Colonic mucosa (tissue), 4 donors: Measurements from ENCODE around the gene ANKRD9. TPM values are rescaled to one million over a fixed set of nuclear protein-coding genes. Genes with fewer than 3 reads are reported as not detected.

Experiments
- DNase-seq: peaks from one replicate; pipeline ENCODE4 v3.0.0-alpha.2; 2020
- H3K27ac ChIP-seq: fragments of 200-600 bp; one replicate; pipeline ENCODE4 v1.8.0; 2021
- H3K27me3 ChIP-seq: fragments of 200-600 bp; one replicate; pipeline ENCODE4 v1.8.0; 2021
- H3K36me3 ChIP-seq: fragments of 200-600 bp; one replicate; pipeline ENCODE4 v1.8.0; 2021
- H3K4me1 ChIP-seq: fragments of 200-600 bp; one replicate; pipeline ENCODE4 v1.8.0; 2021; ENCODE audit warnings: mild to moderate bottlenecking
- H3K4me3 ChIP-seq: fragments of 200-600 bp; one replicate; pipeline ENCODE4 v1.8.0; 2021
- H3K9ac ChIP-seq, 2 donors: one replicate each; pipeline ENCODE4 v1.7.0; 2013; ENCODE audit warnings: control low read depth in 2 of 2, low read depth in 2 of 2, low read length in 2 of 2
- H3K9me3 ChIP-seq: fragments of 200-600 bp; one replicate; pipeline ENCODE4 v1.8.0; 2021
- intact Hi-C: fragments of 100-400 bp; cut with DNase I; formaldehyde crosslinking; loops from one replicate; pipeline ENCODE4 v1.14.1; 2022
- total RNA-seq, 2 donors: library from RNA; stranded (reverse); fragmentation: NEBNext Ultra II Directional in 1 of 2; extraction: Animal tissue kit (Norgen Biotek cat#: 25700) in 1 of 2; gene quantifications; one replicate each; pipeline ENCODE4 v1.2.1, GENCODE V29; 2021
- TF ChIP-seq, protein P1 (sequence below): fragments of 200-600 bp; IDR thresholded peaks from one replicate; pipeline ENCODE4 v1.8.0; 2022; ENCODE audit warnings: antibody characterized with exemption, mild to moderate bottlenecking
- donor health status: healthy.
- donor health status: DM: no; HTN: no; CAD: no.
- donor health status: DM: no; HTN: no; CAD: no.

Gene ANKRD9
- total RNA-seq, 2 donors from 2014 or later = 107 to 115 TPM

DNA sequence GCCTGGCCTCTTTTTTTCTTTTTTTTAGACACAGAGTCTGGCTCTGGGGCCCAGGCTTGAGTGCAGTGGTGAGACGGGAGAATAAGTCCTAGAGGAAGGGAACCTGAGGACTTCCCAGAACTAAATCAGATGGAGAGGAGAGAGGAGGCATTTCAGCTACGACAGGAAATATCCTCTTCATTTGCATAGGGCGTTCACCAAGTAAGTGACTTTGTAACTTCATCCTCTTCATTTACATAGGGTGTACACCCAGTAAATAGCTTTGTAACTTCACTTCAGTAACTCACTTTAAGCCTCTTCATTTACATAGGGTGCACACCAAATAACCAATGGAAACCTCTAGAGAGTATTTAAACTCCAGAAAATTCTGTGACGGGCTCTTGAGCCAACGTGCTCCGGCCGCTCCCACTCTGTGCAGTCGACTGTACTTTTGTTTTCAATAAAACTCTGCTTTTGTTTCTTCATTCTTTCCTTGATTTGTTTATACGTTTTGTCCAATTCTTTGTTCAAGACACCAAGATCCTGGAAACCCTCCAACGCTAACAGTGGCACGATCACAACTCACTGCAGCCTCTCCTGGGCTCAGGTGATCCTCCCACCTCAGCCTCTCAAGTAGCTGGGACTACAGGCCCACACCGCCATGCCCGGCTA, 21.4 kb upstream of the ANKRD9 start:
- H3K4me3 ChIP-seq = no peak overlapping the region
- H3K4me1 ChIP-seq = peaks cover 12% of the 10 kb centered on the region
- DNase-seq = no peak
- peak overlapping the region; percentile 81 for H3K27ac ChIP-seq
- intact Hi-C loops = no loop called here
- H3K36me3 ChIP-seq = no peaks in the 10 kb centered on the region
- TF ChIP-seq, protein P1, sequence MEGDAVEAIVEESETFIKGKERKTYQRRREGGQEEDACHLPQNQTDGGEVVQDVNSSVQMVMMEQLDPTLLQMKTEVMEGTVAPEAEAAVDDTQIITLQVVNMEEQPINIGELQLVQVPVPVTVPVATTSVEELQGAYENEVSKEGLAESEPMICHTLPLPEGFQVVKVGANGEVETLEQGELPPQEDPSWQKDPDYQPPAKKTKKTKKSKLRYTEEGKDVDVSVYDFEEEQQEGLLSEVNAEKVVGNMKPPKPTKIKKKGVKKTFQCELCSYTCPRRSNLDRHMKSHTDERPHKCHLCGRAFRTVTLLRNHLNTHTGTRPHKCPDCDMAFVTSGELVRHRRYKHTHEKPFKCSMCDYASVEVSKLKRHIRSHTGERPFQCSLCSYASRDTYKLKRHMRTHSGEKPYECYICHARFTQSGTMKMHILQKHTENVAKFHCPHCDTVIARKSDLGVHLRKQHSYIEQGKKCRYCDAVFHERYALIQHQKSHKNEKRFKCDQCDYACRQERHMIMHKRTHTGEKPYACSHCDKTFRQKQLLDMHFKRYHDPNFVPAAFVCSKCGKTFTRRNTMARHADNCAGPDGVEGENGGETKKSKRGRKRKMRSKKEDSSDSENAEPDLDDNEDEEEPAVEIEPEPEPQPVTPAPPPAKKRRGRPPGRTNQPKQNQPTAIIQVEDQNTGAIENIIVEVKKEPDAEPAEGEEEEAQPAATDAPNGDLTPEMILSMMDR = no peak
- no peaks in the 10 kb centered on the region for H3K27me3 ChIP-seq
- H3K9me3 ChIP-seq = no peaks in the 10 kb centered on the region
- peak overlapping the region in 1 of 2 donors; percentile 46 for H3K9ac ChIP-seq

DNA sequence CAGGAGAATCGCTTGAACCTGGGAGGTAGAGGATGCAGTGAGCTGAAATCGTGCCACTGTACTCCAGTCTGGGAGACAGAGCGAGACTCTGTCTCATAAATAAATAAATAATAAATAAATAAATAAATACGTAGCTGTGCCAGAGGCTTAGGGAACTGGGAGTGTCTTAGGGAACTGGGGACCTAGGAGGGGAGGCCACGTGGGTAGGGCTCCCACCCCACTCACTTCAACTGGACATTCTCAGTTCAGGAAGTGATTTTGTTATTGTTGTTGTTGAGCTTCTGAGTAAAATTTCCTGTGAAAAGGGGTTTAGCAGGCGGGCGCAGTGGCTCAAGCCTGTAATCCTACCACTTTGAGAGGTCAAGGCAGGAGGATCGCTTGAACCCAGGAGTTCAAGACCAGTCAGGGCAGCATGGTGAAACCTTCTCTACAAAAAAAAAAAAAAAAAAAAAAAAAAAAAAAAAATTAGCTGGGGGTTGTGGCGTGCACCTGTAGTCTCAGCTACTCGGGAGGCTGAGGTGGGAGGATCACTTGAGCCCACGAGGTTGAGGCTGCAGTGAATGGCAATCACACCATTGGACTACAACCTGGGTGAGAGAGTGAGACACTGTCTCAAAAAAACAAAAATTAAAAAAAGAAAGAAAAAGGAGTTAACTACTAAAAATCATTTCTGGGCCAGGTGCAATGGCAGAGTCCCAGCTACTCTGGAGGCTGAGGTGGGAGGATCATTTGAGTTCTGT, 19.0 kb upstream of the ANKRD9 start:
- peak overlapping the region; percentile 68 for H3K27ac ChIP-seq
- intact Hi-C loops = loop anchor here (10.0 kb wide), 1 partner anchor 156 kb away; no protein-coding TSS in a partner anchor
- no peak for DNase-seq

DNA sequence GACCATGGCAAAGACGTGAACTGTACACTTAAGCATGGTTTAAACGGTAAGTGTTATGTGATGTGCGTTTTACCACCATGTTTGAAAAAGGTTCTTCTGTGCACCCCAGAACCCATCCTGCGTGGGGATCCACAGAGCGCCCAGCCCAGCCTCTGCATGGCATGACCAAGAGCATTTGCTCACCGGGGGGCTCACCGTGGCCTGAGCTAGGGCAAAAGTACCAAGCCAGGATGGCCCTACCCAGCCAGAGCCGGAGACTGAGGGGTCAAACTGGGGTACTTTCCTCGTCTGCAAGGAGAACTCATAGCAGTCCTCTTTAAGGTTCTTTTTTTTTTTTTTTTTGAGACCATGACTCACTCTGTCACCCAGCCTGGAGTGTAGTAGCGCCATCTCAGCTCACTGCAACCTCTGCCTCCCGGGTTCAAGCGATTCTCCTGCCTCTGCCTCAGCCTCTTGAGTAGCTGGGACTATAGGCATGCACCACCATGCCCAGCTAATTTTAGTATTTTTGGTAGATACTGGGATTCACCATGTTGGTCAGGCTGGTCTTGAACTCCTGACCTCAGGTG, 16.4 kb upstream of the ANKRD9 start:
- Histone ChIP-seq H3K4me1 (peaks cover 21% of the 10 kb centered on the region), H3K9ac (peak overlapping the region in 1 of 2 donors; percentile 95), H3K36me3 (no peaks in the 10 kb centered on the region), H3K27me3 (no peaks in the 10 kb centered on the region), H3K4me3 (no peak overlapping the region), H3K27ac (peak overlapping the region; percentile 85), H3K9me3 (no peaks in the 10 kb centered on the region)
- no peak for DNase-seq
- intact Hi-C loops = loop anchor here (10.0 kb wide), 1 partner anchor 159 kb away; no protein-coding TSS in a partner anchor
- TF ChIP-seq, protein P1 = no peak

More for the DNA sequence above, 19.0 kb upstream of the ANKRD9 start:
- H3K9me3 ChIP-seq = no peaks in the 10 kb centered on the region
- TF ChIP-seq, protein P1 = no peak
- no peak overlapping the region for H3K9ac ChIP-seq
- H3K27me3 ChIP-seq = no peaks in the 10 kb centered on the region
- H3K4me1 ChIP-seq = peaks cover 19% of the 10 kb centered on the region
- no peak overlapping the region for H3K4me3 ChIP-seq
- no peaks in the 10 kb centered on the region for H3K36me3 ChIP-seq

DNA sequence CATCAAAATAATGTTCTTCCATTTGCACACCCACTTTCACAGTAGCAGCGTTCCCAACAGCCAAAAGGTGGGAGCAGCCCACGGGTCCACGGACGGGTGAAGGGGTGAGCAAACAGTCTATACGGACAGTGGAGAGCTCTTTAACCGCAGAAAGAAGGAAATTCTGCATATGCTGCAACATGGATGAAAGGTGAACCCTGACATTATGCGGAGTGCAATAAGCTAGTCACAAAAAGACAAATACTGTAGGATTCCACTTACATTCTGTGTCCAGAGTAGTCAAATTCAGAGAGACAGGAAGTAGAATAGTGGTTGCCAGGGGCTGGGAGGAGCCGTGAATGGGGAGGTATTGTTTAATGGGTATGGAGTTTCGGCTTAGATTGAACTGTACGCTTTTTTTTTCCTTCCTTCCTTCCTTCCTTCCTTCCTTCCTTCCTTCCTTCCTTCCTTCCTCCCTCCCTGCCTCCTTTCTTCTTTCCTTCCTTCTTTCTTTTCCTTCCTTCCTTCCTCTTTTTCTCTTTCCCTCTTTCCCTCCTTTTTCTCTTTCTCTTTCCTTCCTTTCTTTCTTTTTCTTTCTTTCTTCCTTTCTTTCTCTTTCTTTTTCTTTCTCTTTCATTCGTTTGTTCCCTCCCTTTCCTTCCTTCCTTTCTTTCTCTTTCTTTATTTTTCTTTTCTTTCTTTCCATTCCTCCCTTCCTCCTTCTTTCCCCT, 15.8 kb upstream of the ANKRD9 start:
- Histone ChIP-seq H3K27ac (peak overlapping the region; percentile 85), H3K4me1 (peaks cover 15% of the 10 kb centered on the region), H3K9ac (peak overlapping the region; percentile 54 to 95), H3K36me3 (no peaks in the 10 kb centered on the region), H3K27me3 (no peaks in the 10 kb centered on the region), H3K4me3 (peak overlapping the region; percentile 33), H3K9me3 (no peaks in the 10 kb centered on the region)
- DNase-seq = peak; percentile 70
- TF ChIP-seq, protein P1 = no peak
- intact Hi-C loops = loop anchor here (10.0 kb wide), 1 partner anchor 159 kb away; no protein-coding TSS in a partner anchor
